CD4-positive, alpha-beta T cell treated with Interferon alpha-2 for 1 hour (primary cell): ENCODE results near the gene PCDHGA10.
"Not testable (repeated sequence)": the region's sequence is repeated elsewhere in the genome, so short reads cannot be mapped to it uniquely, and the experiment has no call there.

ENCODE experiments used
- DNase-seq, 2 donors: peaks; one replicate each; pipeline ENCODE4 v3.0.0-alpha.2; 2020 to 2022

PCDHGA10 gene

DNA sequence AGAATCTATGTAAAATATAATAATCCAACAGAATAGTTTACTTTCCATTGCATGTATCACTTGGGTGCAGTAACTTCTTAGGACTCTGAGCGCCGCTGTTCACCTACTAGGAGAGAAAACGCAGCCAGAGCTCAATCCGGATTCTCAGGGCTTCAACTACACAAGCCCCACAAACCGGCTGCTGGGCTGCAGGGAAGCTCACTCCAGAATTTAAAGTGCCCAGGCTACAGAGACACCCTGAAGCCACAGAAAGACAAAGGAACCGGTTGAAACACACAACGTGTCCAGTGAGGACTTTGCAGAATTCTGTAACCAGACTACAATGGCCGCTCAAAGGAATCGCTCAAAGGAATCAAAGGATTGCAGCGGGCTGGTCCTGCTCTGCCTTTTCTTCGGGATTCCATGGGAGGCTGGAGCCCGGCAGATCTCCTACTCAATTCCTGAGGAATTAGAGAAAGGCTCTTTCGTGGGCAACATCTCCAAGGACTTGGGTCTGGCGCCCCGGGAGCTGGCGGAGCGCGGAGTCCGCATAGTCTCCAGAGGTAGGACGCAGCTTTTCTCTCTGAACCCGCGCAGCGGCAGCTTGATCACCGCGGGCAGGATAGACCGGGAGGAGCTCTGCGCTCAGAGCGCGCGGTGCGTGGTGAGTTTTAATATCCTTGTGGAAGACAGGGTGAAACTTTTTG lies at the start of gene PCDHGA10:
TSS of gene PCDHGA10 (plus strand) at position 134 of the 686 bp plus-strand sequence. CDS start at position 323, 189 bp downstream.
- peak; percentile 50 to 67 for DNase-seq

DNA sequence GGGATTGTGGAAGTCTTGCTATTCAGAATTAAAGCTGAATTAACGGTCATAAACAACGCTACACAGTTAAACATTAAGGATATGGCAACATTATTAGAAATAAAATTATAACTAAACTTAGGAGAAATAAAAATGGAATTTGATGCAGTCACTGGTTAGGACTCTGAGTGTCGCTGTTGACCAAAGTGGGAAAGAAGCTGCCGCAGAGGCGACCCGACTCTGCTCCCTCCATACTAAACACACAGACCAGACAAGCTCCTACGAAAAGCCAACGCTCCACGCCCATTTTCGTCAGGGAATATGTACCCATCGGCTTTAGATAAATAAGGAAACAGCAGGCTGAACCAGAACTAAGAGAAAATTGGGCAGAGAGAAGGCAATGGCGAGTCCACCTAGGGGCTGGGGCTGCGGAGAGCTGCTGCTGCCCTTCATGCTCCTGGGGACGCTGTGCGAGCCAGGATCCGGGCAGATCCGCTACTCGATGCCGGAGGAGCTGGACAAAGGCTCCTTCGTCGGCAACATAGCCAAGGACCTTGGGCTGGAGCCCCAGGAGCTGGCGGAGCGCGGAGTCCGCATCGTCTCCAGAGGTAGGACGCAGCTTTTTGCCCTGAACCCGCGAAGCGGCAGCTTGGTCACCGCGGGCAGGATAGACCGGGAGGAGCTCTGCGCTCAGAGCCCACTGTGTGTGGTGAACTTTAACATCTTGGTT lies 48.7 kb upstream of the PCDHGA10 start, which contains the start of gene PCDHGA5:
TSS of gene PCDHGA5 (plus strand) at position 211 of the 709 bp plus-strand sequence. CDS start at position 380, 169 bp downstream.
- DNase-seq: no peak

DNA sequence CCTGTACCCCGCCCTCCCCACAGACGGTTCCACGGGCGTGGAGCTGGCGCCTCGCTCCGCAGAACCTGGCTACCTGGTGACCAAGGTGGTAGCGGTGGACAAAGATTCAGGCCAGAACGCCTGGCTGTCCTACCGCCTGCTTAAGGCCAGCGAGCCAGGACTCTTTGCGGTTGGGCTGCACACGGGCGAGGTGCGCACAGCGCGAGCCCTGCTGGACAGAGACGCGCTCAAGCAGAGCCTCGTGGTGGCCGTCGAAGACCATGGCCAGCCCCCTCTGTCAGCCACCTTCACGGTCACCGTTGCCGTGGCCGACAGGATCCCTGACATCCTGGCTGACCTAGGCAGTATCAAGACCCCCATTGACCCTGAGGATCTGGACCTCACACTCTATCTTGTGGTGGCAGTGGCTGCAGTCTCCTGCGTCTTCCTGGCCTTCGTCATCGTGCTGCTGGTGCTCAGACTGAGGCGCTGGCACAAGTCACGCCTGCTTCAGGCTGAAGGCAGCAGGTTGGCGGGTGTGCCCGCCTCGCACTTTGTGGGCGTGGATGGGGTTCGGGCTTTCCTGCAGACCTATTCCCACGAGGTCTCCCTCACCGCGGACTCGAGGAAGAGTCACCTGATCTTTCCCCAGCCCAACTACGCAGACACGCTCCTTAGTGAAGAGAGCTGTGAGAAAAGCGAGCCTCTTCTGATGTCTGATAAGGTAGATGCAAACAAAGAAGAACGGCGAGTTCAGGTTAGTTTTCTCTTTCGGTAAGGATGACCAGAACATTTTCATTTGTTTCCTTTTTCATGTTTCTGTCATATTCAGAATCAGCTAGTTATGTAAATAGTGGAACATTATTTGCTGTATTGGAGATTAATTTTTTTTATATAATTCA lies 46.5 kb upstream of the PCDHGA10 start:
- no peak for DNase-seq

DNA sequence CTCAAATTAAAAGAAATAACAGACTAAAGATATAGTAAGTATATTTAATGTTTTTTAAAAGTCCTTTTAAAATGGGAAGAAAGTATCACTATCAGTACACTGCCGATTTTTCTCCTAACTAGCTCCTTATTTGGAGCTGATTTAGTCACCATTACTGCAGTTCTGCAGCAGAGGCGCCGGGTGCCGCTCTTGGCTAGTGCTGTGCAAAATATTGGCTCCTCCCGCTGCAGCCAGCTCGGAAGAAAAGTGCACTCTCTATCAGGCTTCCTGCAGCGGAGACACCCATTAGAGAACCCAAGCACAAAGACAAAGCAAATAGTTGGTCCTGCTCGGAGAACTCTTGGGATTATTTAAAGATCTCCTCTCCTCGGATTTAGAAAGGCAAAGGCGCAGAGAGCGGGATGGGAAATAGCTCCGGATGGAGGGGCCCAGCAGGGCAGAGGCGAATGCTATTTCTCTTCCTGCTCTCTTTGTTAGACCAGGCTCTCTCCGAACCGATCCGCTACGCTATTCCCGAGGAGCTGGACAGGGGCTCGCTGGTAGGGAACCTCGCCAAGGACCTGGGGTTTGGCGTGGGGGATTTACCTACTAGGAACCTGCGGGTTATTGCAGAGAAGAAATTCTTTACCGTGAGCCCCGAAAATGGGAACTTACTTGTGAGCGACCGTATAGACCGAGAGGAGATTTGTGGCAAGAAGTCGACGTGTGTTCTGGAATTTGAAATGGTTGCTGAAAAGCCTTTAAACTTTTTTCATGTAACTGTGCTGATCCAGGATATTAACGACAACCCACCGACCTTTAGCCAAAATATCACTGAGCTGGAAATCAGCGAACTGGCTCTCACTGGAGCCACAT lies 42.6 kb upstream of the PCDHGA10 start, which contains the start of gene PCDHGB3:
TSS of gene PCDHGB3 (plus strand) at position 249 of the 855 bp plus-strand sequence. CDS start at position 402, 153 bp downstream.
- DNase-seq: peak in 1 of 2 donors; percentile 54

DNA sequence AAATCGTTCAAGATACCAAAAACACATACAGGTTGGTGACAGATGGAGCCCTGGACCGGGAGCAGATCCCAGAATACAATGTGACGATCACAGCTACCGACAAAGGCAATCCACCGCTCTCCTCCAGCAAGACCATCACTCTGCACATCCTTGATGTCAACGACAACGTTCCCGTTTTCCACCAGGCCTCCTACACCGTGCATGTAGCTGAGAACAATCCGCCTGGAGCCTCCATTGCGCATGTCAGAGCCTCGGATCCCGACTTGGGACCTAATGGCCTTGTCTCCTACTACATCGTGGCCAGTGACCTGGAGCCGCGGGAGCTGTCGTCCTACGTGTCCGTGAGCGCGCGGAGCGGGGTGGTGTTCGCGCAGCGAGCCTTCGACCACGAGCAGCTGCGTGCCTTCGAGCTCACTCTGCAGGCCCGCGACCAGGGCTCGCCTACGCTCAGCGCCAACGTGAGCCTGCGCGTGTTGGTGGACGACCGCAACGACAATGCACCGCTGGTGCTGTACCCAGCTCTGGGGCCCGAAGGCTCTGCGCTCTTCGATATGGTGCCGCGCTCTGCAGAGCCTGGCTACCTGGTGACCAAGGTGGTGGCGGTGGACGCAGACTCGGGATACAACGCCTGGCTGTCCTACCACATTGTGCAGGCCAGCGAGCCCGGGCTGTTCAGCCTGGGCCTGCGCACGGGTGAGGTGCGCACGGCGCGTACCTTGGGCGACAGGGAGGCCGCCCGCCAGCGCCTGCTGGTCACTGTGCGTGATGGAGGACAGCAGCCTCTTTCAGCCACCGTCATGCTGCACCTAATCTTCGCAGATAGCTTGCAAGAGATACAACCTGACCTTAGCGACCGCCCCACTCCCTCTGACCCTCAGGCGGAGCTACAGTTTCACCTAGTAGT lies 41.0 kb upstream of the PCDHGA10 start:
- DNase-seq: no peak

DNA sequence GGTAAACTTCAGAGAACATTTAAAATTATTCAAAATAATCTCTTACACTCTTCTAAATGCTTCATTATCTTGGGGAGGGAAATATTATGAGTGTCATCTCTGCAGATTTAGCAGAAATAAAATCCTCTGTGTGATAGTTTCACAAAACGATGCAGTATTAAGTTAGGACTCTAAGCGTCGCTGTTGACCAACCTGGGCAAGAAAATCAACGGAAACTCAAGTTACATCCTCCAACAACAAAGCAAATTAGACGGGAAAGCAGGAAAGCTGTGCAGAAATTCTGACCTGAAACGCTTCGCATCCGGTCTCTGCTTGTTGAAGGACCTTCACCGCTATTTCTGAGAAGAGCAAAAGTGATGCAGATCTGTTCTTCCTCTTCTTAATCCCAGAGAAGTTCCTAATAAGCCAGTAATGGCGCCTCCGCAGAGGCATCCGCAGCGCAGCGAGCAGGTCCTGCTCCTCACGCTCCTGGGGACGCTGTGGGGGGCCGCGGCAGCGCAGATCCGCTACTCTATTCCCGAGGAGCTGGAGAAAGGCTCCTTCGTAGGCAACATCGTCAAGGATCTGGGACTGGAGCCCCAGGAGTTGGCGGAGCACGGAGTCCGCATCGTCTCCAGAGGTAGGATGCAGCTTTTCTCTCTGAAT lies 39.0 kb upstream of the PCDHGA10 start, which contains the start of gene PCDHGA6:
TSS of gene PCDHGA6 (plus strand) at position 219 of the 645 bp plus-strand sequence. CDS start at position 412, 193 bp downstream.
- peak in 1 of 2 donors; percentile 21 for DNase-seq

DNA sequence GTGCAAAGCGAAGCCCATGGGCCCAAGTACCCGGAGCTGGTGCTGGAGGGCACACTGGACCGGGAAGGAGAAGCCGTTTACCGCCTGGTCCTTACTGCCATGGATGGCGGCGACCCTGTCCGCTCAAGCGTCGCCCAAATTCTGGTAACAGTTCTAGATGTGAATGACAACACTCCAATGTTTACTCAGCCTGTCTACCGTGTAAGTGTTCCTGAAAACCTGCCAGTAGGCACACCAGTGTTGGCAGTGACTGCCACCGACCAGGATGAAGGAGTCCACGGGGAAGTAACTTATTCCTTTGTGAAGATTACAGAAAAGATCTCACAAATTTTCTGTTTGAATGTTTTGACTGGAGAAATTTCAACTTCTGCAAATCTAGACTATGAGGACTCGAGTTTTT lies 38.2 kb upstream of the PCDHGA10 start:
- DNase-seq: no peak

DNA sequence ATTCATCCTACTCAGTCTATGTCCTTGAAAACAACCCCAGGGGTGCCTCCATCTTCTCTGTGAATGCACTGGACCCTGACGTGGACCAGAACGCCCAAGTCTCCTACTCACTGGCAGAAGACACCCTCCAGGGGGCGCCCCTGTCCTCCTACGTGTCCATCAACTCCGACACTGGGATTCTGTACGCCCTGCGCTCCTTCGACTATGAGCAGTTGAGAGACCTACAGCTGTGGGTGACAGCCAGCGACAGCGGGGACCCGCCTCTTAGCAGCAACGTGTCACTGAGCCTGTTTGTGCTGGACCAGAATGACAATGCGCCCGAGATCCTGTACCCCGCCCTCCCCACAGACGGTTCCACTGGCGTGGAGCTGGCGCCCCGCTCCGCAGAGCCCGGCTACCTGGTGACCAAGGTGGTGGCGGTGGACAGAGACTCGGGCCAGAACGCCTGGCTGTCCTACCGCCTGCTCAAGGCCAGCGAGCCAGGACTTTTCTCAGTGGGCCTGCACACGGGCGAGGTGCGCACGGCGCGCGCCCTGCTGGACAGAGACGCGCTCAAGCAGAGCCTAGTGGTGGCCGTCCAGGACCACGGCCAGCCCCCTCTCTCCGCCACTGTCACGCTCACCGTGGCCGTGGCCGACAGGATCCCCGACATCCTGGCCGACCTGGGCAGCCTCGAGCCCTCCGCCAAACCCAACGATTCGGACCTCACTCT lies 37.2 kb upstream of the PCDHGA10 start:
- not testable (repeated sequence) for DNase-seq

DNA sequence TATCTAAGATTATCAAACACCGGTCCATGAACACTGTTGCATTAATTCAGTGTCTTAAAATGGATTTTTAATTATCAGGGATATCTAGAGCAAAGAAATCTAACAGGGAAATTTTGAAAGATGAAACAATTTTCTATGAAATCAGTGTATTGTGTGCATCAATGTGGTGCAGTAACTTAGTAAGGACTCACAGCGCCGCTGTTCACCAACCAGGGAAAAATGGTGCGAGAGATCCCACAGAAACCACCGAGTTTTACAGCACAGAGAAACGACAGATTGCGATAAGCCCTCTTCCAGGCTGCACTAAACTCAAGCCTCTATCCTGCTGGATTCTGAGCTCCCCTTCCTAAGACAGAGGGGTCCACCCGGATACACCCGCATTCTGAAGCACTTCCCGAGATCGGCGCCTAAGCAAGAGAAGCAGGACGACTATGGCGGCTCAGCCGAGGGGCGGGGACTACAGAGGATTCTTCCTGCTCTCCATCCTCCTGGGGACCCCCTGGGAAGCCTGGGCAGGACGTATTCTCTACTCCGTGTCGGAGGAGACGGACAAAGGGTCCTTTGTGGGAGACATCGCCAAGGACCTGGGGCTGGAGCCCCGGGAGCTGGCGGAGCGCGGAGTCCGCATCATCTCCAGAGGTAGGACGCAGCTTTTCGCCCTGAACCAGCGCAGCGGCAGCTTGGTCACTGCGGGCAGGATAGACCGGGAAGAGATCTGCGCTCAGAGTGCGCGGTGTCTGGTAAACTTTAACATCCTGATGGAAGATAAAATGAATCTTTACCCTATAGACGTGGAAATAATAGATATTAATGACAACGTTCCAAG lies 30.1 kb upstream of the PCDHGA10 start, which contains the start of gene PCDHGA7:
TSS of gene PCDHGA7 (plus strand) at position 274 of the 826 bp plus-strand sequence. CDS start at position 432, 158 bp downstream.
- no peak for DNase-seq

DNA sequence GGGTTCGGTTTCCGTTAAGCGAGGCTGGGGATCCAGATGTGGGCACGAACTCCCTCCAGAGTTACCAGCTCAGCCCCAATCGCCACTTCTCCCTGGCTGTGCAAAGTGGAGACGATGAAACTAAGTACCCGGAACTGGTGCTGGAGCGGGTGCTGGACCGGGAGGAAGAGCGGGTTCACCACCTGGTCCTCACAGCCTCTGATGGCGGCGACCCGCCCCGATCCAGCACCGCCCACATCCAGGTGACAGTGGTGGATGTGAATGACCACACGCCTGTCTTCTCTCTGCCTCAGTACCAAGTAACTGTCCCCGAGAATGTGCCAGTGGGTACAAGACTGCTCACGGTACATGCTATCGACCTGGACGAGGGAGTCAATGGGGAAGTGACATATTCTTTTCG lies 29.4 kb upstream of the PCDHGA10 start:
- DNase-seq: no peak

DNA sequence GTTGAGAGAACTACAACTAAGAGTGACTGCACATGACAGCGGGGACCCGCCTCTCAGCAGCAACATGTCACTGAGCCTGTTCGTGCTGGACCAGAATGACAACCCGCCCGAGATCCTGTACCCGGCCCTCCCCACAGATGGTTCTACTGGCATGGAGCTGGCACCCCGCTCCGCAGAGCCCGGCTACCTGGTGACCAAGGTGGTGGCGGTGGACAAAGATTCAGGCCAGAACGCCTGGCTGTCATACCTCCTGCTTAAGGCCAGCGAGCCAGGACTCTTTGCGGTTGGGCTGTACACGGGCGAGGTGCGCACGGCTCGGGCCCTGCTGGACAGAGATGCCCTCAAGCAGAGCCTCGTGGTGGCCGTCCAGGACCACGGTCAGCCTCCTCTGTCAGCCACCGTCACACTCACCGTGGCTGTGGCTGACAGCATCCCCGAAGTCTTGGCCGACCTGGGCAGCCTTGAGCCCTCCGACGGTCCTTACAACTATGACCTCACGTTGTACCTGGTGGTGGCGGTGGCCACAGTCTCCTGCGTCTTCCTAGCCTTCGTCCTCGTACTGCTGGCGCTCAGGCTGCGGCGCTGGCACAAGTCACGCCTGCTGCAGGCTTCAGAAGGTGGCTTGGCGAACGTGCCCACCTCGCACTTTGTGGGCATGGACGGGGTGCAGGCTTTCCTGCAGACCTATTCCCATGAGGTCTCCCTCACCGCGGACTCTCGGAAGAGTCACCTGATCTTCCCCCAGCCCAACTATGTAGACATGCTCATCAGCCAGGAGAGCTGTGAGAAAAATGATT lies 28.1 kb upstream of the PCDHGA10 start:
- no peak for DNase-seq

DNA sequence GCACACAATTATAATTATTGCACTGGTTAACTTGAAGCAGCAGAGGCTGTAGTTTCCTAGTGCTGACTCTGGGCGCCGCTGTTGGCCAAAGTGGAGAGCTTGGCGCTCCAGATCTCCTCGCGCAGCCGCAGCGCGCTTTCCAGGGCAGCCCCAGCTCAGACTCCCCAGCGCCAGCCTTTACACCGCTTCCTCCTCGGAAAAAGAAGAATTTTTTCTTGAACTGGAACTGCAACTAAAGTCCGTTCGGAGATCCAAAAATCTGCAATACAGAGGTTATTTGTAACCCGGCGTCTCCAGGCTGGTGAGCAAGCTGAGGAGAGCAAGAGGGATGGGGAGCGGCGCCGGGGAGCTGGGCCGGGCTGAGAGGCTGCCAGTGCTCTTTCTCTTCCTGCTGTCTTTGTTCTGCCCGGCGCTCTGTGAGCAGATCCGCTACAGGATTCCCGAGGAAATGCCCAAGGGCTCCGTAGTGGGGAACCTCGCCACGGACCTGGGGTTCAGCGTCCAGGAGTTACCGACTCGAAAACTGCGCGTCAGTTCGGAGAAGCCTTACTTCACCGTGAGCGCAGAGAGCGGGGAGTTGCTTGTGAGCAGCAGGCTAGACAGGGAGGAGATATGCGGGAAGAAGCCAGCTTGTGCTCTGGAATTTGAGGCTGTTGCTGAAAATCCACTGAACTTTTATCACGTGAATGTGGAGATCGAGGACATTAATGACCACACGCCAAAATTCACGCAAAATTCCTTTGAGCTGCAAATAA lies 25.1 kb upstream of the PCDHGA10 start, which contains the start of gene PCDHGB4:
TSS of gene PCDHGB4 (plus strand) at position 142 of the 755 bp plus-strand sequence. CDS start at position 329, 187 bp downstream.
- peak in 1 of 2 donors; percentile 33 for DNase-seq

DNA sequence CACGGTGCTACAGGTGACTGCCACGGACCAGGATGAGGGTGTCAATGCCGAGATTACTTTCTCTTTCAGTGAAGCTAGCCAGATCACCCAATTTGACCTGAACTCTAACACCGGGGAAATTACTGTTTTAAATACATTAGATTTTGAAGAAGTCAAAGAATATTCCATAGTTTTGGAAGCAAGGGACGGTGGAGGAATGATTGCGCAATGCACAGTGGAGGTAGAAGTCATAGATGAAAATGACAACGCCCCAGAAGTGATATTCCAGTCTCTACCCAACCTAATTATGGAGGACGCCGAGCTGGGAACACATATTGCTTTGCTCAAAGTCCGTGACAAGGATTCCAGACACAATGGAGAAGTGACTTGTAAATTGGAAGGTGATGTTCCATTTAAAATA lies 24.1 kb upstream of the PCDHGA10 start:
- DNase-seq: no peak

DNA sequence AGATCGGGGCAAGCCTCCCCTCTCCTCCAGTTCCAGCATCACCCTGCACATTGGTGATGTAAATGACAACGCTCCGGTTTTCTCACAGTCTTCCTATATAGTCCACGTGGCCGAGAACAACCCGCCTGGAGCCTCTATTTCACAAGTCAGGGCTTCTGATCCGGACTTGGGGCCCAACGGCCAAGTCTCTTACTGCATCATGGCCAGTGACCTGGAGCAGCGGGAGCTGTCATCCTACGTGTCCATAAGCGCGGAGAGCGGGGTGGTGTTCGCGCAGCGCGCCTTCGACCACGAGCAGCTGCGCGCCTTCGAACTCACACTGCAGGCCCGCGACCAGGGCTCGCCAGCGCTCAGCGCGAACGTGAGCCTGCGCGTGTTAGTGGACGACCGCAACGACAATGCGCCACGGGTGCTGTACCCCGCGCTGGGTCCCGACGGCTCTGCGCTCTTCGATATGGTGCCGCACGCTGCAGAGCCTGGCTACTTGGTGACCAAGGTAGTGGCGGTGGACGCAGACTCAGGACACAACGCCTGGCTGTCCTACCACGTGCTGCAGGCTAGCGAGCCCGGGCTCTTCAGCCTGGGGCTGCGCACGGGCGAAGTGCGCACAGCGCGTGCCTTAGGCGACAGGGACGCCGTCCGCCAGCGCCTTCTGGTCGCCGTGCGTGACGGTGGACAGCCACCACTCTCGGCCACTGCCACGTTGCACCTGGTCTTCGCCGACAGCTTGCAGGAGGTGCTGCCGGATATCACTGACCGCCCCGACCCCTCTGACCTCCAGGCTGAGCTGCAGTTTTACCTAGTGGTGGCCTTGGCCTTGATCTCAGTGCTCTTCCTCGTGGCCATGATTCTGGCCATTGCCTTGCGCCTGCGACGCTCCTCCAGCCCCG lies 23.4 kb upstream of the PCDHGA10 start:
- DNase-seq: no peak

DNA sequence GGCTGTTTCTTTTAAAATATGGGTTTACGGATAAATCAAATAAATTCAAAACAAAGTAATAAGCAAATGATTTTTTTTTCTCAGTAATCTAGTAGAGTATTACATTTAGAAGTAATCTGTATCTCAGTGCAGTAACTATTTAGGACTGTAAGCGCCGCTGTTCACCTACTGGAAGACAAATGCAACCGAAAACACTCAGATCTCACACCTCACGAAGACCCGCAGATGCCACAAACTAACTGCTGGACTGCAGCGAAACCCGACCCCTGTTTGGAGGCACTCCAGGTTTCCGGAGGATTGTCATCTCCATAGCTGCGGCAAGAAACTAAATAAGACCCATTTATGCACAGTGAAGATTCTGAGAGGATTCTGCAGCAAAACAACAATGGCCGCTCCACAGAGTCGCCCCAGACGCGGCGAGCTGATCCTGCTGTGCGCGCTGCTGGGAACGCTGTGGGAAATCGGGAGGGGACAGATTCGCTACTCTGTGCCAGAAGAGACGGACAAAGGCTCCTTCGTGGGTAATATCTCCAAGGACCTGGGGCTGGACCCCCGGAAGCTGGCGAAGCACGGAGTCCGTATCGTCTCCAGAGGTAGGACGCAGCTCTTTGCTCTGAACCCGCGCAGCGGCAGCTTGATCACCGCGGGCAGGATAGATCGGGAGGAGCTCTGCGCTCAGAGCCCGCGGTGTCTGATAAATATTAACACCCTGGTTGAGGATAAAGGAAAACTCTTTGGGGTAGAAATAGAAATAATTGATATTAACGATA lies 20.2 kb upstream of the PCDHGA10 start, which contains the start of gene PCDHGA8:
TSS of gene PCDHGA8 (plus strand) at position 205 of the 770 bp plus-strand sequence. CDS start at position 386, 181 bp downstream.
- peak in 1 of 2 donors; percentile 14 for DNase-seq
